GM21576 (cell line): Measurements from ENCODE around the gene SMTN.

ENCODE experiments used
- ATAC-seq: cut with Tn5 transposase; IDR thresholded peaks from one replicate; pipeline ENCODE4 v1.9.1; 2021; ENCODE audit warnings: mild to moderate bottlenecking, moderate library complexity; ENCODE audit not compliant: unreplicated experiment

SMTN gene

DNA sequence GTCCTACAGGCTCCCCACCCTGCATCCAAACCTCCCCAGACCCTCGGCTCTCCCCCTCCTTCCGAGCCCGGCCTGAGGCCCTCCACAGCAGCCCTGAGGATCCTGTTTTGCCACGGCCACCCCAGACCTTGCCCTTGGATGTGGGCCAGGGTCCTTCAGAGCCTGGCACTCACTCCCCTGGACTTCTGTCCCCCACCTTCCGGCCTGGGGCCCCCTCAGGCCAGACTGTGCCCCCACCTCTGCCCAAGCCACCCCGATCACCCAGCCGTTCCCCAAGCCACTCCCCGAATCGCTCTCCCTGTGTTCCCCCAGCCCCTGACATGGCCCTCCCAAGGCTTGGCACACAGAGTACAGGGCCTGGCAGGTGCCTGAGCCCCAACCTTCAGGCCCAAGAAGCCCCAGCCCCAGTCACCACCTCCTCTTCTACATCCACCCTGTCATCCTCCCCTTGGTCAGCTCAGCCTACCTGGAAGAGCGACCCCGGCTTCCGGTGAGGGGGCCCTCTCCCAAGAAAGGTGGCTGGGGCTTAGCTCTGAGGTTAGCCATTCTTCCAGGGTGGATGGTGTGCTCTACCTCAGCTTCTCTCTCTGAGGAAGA, 44.5 kb downstream of the SMTN start:
- ATAC-seq = no peak

DNA sequence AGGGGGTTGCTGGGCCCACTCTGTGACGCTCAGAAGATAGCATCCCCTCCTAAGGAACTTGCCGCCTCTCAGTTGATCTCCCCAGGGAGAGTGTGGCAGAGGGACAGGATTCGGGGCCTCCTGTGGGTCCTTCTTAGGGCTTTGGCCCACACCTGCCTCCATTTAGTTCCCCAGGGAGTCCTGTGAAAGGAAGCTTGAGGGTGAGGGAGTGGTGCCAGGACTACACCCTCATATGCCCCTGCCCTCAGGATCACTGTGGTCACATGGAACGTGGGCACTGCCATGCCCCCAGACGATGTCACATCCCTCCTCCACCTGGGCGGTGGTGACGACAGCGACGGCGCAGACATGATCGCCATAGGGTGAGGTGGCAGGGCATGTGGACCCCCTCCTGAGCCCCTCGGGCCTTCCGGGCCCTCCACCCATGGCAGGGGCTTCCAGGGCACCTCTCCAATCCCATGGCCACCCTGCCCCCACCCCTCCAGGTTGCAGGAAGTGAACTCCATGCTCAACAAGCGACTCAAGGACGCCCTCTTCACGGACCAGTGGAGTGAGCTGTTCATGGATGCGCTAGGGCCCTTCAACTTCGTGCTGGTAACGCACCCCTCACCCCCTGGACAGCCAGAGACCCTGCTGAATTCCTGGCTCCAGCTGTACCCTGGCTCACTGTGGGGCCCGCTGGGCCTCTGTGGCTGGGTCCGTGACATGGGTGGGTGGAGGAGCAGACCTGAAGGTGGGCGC, 45.2 kb downstream of the SMTN start:
- no peak for ATAC-seq

DNA sequence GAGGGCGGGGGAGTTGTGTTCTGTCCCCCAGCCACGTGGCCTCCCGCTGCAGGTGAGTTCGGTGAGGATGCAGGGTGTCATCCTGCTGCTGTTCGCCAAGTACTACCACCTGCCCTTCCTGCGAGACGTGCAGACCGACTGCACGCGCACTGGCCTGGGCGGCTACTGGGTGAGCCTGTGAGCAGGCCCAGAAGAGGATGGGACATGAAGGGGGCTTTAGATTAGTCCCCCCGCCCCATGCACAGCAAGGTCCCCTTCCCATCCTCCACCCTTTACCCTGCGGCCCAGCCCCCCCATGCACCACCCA, 45.7 kb downstream of the SMTN start:
- ATAC-seq = no peak

DNA sequence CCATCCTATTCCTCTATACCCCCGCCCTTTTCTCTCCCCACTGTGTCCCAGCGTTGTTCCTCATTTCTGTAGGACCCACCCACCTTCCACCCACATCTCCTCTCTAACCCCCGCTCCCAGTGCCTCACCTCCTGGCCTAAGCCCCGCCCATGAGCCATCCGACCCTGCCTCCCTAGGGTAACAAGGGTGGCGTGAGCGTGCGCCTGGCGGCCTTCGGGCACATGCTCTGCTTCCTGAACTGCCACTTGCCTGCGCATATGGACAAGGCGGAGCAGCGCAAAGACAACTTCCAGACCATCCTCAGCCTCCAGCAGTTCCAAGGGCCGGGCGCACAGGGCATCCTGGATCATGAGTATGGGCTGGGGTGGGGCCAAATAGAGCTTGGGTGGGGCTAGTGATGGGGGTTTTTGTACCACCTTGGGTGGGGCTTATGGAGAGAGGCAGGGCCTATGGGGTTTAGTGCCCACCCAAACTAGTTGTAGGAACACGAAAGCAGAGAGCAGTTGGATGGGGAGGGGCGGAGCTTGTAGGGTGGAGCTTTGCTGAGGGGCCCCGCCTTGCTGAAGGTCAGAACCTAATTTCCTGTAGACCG, 46.2 kb downstream of the SMTN start:
- no peak for ATAC-seq

DNA sequence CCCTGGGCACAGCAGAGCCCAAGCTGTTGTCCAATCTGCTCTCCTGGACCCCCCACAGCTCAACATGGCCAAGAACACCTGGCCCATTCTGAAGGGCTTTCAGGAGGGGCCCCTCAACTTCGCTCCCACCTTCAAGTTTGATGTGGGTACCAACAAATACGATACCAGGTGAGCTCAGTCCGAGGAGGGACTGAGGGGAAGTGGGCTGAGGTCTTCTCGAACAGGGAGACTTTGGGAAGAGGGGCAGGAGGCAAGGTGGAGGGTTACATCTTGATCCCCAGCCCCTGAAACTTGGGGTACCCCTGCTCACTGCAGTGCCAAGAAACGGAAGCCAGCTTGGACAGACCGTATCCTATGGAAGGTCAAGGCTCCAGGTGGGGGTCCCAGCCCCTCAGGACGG, 47.0 kb downstream of the SMTN start:
- no peak for ATAC-seq

DNA sequence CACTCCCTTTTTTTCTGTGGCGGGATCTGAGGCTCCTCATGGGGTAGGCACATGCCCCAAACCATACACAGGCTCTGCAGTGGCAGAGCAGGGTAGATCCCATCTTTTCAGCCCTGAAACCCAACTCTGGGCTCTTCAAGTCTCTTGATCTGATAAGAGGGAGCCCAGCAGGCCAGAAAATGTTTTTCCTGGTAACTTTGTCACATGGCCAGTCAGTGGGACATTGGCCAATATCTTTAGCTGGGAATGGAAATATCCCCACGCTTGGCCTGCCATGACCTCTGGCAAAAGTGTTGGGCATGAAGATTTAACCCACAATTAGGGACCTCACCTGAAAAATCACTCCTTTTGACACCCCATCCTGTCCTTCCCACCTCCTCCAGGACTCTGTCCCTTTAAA, 49.8 kb downstream of the SMTN start:
- no peak for ATAC-seq

DNA sequence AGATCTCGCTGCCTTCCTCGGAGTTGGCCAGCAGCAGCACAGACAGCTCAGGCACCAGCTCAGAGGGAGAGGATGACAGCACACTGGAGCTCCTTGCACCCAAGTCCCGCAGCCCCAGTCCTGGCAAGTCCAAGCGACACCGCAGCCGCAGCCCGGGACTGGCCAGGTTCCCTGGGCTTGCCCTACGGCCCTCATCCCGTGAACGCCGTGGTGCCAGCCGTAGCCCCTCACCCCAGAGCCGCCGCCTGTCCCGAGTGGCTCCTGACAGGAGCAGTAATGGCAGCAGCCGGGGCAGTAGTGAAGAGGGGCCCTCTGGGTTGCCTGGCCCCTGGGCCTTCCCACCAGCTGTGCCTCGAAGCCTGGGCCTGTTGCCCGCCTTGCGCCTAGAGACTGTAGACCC, 52.8 kb downstream of the SMTN start:
- ATAC-seq = no peak

DNA sequence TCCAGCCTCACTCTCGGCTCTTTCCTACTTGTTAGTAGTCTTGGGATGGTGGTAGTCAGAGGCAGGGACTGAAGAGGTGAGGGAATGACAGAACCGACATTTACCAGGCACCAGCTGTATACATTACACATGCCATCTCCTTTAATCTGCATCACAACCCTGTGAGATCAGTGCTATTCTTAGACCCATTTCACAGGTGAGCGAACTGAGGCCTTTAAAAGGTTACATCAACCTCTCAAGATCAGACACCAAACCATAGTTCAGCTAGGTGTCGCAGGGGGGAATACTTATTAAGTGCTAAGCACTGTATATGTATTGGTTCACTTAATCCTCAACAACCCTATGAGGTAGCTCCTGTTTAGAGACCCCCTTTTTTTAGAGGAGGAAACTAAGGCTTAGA, 53.6 kb downstream of the SMTN start:
- ATAC-seq = no peak

DNA sequence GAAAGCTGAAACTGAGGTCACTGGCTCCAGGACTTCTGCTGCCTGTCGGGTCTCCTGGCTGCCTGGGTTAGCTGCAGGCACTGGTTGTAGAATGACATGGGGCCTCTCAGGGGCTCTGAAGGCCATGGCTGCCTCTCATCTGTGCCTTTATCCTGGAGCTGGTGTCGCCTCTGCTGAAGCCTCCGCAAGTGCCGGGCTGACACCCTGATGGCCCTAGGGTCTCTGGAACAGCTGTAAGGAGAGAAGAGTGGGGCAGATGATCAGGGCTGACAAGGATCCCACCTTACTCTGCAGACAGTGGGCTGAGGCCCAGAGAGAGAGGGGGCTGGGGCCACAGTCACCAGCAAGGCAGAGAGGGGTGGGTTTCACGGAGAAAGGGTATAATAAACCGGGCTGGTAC, 54.6 kb downstream of the SMTN start:
- ATAC-seq = no peak

DNA sequence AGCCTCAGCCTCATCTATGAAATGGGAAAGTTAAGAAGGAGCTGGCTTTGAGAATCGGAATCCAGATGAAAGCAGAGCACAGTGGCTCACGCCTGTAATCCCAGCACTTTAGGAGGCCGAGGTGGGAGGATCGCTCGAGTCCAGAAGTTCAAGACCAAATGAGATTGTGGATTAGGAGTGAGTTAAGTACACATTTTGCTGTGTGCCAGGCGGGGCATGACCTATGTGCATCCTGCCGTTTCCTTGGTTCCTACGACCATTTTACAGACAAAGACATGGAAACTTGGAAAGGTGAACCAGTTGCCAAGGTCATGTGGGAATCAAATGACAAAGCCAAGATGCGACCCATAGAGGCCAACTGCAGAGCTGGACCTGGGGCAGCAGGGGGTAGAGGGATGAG, 55.0 kb downstream of the SMTN start:
- no peak for ATAC-seq

DNA sequence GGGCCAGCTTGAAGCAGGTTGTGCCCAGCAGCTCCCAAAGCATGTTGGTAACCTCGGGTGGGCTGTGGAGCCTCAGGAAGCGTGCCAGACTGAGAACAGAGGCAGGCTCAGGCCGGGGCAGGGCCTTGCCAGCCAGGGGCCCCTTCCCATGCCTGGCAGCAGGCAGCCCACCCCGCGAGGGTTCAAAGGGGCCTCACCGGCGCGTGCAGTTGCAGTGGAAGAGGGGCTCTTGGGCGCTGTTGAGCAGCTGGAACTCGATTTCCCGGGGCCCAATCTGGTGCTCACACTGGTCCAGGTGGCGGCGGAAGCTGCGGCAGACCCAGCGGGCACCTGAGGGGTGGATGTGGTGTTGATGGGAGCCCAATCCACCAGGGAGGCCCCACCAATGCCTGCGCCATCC, 55.6 kb downstream of the SMTN start:
- ATAC-seq = no peak

DNA sequence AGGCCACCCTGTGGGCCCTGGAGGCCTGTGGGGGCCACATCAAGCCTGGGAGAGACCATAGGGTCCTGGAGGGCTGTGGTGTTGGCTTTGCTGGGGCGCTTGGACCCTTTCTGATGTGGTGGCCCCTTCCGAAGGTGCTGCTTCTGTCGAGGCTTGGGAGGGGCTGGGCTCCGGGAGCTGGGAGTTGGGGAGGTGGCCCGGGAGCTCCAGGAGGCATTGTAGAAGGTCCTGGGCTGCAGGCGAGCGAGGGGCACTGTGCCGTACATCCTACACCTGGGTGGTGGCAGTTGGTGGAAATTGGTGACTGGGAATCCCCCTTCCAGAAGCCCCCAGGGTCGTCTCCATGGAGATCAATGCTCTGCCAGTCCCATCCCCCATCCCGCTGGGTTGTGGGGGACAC, 56.6 kb downstream of the SMTN start:
- ATAC-seq = no peak

DNA sequence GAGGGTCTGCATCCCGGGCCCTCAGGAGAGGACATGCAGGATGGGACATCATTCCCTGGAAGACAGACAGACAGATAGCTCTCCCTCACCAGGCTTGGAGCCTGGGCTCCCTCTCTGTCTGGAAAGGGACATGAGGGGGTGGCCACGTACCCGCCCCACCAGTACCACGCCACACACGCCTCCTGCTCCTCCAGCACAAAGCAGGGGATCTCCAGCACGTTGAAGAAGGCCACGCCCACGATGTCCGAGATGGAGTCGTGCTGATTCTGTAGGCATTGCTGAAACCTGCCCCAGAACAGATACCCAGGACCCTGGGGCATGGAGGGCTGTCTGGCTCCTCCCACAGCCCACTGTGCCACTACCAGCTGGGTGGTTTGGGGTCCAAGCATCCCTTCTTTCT, 57.0 kb downstream of the SMTN start:
- no peak for ATAC-seq

DNA sequence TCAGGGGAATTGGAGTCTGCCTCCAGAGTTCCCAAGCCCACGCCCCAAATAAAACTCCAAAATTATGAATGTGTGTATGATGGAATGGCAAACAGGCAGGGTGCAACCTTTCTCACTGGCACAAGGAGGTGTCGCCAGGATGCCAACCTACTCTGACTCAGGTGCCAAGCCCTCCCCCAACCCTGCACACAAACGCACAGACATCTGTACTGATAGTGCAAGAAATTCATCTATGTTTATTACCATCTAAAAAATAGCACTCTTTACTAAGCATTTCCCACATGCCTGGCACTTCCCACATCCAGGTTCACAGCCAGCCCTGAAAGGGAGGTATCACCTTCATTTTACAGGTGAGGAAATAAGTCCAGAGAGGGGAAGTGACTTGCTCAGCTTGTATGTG, 57.9 kb downstream of the SMTN start:
- no peak for ATAC-seq

DNA sequence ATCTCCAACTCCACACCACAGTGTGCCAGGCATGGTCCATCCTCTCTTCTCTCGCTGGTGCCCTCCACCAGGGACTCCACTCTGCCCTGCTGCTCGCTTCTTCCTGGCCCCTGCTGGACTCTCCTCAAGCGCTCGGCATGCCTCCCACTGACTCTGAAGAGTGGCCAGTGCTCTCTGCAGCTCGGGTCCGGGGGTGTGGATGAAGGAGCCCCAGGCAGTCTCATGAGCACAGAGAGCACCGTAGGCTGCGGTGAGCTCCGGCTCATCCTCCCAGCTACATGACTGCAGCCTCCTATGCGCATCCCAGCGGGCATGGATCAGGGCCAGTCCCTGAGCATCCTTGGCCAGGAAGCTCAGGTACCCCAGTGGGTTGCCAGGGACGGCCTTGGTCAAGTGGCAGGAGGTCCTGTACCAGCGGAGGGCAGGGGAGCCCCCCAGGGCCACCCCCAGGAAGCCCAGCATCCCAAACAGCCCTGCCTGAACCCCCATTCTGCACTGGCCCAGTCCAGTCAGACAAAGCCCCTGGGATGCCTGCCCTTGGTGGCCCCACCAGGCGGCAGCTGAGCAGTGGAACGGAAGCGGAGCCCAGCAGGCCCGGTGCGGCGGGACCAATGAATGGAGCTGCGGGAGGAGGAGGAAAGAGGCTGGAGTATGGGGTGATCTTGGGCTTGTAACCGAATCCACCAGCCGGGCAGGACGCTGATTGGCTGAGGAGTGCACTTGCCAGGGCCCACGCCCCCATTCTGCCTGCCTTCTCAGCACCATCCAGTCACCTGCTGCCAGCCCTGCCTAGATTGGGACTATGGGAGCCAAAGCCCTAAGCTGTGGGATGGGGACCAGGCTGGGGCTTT, 59.0 kb downstream of the SMTN start, which contains the start of gene PLA2G3:
Gene PLA2G3 (minus strand): TSS at position 643 of the 851 bp plus-strand sequence. CDS start 154 bp downstream, at position 489.
- ATAC-seq = no peak

DNA sequence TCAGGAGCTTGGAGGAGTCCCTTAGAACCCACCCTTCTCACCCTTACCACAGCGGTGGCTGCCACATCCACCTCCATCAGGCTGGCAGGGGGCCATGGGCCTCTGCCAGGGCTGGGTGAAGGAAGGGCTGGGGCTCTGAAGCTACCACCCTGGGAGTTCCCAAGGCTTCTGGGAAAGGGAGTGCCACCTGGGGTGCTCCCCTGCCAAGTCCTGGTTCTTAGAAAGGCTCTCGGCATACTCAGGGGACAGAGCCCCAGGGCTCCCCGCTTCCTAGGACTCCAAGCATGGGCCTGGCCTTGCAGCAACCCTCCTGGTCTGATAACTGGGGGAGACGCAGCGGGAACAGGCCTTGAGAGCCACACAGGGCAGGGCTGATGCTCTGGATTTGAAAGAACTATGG, 59.6 kb downstream of the SMTN start:
- ATAC-seq = no peak

DNA sequence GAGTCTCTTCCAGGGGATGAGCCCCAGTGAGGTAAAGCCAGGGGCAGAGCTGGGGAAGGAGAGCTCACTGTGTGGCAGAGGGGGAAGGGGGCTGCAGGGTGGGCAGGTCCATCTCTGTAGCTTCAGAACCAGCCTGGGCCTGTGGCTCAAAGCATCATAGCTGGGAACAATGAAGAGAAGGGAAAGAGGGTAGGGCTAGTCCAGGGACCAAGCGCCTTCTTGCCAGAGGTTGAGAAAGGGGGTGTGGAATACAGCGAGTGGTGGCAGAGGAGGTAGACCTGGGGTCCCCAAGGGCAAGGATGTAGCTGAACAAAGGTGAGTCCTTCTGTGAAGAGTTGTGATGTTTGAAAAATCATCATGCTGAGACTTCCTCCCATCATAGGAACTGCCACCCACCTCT, 60.4 kb downstream of the SMTN start:
- no peak for ATAC-seq

DNA sequence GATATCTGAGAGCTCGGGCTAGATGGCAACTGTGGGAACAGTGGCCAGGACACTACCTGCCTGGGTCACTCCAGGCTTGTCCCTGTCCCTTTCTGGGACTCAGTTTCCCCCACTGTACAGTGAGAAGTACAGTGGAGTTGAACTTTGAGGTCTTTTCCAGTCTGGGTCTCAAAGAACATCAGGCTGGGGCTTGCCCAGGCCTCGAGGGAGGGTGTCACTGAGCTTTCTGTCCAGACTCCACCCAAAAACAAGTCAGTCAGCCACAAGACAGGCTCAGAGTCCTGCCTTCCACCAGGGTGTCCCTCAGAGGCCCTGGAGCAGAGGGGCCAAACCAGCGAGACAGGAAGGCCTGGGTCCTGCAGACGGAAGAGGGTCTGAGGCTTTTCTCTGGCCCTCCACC, 61.2 kb downstream of the SMTN start:
- ATAC-seq = no peak

DNA sequence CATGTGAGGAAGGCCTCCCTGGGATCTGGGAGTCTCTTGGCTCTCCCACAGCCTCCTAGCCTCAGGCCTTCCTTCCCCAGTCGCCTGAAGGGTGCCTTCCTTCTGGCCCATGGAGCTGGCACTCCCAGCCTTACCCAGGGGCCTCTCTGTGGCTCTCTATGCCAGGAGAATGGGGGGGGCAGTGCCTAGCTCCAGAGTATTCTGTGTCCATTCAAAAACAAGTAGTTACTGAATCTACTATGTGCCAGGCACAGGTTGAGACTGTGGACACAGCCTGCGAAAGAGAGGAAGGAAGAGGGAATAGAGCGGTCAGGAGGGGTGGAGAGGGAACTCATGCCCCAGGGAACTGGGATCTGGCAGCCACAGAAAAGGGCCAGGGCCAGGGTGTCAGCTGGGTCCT, 61.9 kb downstream of the SMTN start:
- ATAC-seq = no peak

DNA sequence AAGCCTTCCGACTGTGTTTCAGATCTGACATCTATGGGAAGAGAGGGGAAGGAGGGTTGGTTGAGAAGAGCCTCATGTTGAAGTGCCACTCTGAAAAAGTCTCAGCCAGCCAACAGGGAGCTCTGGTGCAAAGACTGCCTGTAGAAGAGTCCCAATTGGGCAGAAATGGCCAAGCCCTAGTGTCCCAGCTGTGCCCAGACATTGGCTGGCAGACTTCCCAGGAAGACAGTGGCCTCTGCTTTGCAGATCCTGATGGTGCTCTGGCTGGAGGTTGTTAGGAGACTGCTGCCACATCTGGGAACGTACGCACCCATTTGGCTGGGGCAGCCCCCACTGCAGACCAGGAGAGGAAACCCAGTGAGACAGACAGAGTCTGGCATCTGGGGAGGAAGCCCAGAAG, 62.4 kb downstream of the SMTN start:
- ATAC-seq = no peak

DNA sequence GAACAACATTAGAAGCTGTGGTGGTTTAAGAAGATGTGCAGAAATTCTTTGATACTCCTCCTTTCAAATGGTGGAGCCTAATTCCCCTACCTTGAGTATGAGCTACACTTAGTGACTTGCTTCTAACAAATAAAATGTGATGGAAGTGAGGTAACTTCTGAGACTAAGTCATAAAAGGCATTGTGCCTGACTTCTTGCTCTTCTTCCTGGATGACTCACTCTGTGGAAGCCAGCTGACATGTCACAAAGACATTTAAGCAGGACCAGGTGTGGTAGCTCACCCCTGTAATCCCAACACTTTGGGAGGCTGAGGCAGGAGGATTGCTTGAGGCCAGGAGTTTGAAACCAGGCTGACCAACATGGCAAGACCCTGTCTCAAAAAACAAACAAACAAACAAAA, 63.1 kb downstream of the SMTN start:
- ATAC-seq = no peak

DNA sequence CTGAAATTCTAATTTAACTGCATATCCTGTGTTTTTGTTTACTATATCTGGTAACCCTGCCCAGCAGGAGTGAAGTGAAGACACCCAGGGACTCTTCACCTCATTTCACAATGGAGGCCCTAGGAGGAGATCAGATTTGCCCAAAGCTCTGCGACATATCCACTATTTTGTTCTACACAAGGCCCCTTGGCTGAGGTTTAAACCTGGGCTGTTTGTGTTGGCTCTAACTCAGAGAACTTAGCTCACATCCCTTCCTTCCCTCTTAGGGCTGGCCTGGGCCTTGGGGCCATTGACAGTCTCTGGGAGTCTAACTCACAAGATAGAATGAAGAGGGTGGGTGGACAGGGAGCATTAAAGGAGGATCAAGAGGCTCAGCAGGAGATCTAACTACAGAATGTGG, 67.4 kb downstream of the SMTN start:
- no peak for ATAC-seq
